Parathyroid adenoma (tissue), 2 donors: Measurements from ENCODE around the gene NAV3.

ENCODE experiments used
- H2AFZ ChIP-seq: fragments of 300-600 bp; sonication (generic); one replicate; pipeline ENCODE4 v1.7.0; 2017; ENCODE audit warnings: antibody characterized with exemption, mild to moderate bottlenecking
- H3K27ac ChIP-seq: fragments of 300-600 bp; sonication (generic); one replicate; pipeline ENCODE4 v1.7.0; 2017
- H3K27me3 ChIP-seq: fragments of 300-600 bp; sonication (generic); one replicate; pipeline ENCODE4 v1.7.0; 2017; ENCODE audit warnings: low read length; ENCODE audit not compliant: control insufficient read depth, insufficient read depth
- H3K36me3 ChIP-seq: fragments of 300-600 bp; sonication (generic); one replicate; pipeline ENCODE4 v1.7.0; 2017; ENCODE audit warnings: low read length; ENCODE audit not compliant: control insufficient read depth, insufficient read depth
- H3K4me1 ChIP-seq: fragments of 300-600 bp; sonication (generic); one replicate; pipeline ENCODE4 v1.7.0; 2017; ENCODE audit warnings: control low read depth
- H3K4me2 ChIP-seq: fragments of 300-600 bp; sonication (generic); one replicate; pipeline ENCODE4 v1.7.0; 2017; ENCODE audit warnings: low read length
- H3K4me3 ChIP-seq: fragments of 300-600 bp; sonication (generic); one replicate; pipeline ENCODE4 v1.7.0; 2017; ENCODE audit warnings: low read depth, low read length
- H3K79me2 ChIP-seq: fragments of 300-600 bp; sonication (generic); one replicate; pipeline ENCODE4 v1.7.0; 2017; ENCODE audit warnings: control low read depth
- H3K9ac ChIP-seq: fragments of 300-600 bp; sonication (generic); one replicate; pipeline ENCODE4 v1.7.0; 2017; ENCODE audit warnings: mild to moderate bottlenecking
- H3K9me3 ChIP-seq: fragments of 300-600 bp; sonication (generic); one replicate; pipeline ENCODE4 v1.7.0; 2017; ENCODE audit warnings: low read length; ENCODE audit not compliant: control insufficient read depth
- TF ChIP-seq, protein P1 (sequence below): fragments of 300-600 bp; sonication (generic); IDR thresholded peaks from one replicate; pipeline ENCODE4 v1.7.0; 2017; ENCODE audit warnings: antibody characterized with exemption, mild to moderate bottlenecking
- donor health status: primary hyperparathyroidism.

Gene NAV3

DNA sequence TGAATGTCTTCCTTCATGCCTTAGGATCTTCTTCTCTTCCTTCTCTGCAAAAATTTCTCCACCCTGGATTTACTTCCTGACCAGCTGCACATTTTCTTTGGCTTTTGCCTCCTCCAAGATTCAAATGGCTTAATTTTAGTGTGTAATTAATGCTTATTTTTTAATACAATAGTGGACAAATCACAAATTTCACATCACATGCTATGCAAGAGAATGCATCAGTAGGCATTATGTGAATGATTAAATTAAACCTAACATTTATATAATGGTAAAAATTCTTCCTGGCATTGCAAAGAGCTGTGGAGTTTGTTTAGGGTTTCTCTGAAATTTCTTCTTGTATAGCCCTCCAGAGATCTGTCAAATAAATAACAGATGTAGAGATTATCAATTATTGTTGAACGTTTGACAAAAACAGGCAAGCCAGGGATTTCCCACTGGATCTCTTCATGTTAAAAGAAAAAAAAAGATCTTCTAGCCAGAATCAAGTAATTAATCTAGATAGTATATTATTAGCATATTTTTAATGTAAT lies 84.4 kb downstream of the NAV3 start:
- no peaks in the 10 kb centered on the region for H3K36me3 ChIP-seq
- no peaks in the 10 kb centered on the region for H3K4me1 ChIP-seq
- H3K4me2 ChIP-seq: no peak overlapping the region
- TF ChIP-seq, protein P1, sequence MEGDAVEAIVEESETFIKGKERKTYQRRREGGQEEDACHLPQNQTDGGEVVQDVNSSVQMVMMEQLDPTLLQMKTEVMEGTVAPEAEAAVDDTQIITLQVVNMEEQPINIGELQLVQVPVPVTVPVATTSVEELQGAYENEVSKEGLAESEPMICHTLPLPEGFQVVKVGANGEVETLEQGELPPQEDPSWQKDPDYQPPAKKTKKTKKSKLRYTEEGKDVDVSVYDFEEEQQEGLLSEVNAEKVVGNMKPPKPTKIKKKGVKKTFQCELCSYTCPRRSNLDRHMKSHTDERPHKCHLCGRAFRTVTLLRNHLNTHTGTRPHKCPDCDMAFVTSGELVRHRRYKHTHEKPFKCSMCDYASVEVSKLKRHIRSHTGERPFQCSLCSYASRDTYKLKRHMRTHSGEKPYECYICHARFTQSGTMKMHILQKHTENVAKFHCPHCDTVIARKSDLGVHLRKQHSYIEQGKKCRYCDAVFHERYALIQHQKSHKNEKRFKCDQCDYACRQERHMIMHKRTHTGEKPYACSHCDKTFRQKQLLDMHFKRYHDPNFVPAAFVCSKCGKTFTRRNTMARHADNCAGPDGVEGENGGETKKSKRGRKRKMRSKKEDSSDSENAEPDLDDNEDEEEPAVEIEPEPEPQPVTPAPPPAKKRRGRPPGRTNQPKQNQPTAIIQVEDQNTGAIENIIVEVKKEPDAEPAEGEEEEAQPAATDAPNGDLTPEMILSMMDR: no peak
- H3K27ac ChIP-seq: no peak overlapping the region
- no peaks in the 10 kb centered on the region for H3K27me3 ChIP-seq
- no peak overlapping the region for H3K9ac ChIP-seq
- H3K79me2 ChIP-seq: no peaks in the 10 kb centered on the region
- no peaks in the 10 kb centered on the region for H3K9me3 ChIP-seq
- no peak overlapping the region for H2AFZ ChIP-seq
- H3K4me3 ChIP-seq: no peak overlapping the region

DNA sequence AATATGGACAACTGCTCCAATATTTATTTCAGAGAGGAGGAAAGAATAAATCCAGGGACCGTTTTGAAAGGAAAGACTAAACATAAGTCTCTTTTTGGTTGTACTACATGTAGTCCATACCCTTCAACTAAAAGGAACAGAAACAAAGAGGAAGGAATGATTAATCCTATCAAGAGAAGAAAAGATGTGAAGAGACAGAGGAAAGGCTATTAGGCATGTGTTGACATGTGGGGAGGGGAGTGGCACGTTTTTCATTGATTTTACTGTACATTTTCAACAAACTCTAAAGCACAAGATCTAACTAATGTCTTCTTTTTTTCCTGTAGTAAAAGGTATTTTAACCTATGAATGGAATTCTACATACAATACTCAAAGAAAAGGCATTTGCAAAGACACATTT lies 85.6 kb downstream of the NAV3 start:
- H3K9me3 ChIP-seq: no peaks in the 10 kb centered on the region

DNA sequence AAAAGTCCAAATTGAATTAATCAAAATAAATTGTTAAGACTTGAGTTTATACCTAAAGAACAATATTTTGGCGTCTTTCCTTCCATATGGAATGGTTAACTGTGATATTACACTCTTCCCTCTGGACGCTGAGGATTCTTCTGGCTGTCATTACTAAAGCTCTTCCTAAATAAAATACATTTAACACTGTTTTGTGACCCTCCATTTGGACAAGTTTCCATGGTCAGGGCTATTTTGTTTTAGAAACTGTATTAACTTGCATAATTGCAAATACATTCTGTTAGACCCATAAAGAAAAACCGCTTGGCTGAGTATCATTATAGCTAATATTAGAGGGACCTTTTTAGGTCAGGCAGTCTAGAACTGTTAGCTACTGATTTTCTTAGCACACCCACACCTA lies 87.4 kb downstream of the NAV3 start:
- Histone ChIP-seq H3K27ac (no peak overlapping the region), H3K36me3 (no peaks in the 10 kb centered on the region), H3K4me1 (no peaks in the 10 kb centered on the region), H2AFZ (no peak overlapping the region), H3K79me2 (no peaks in the 10 kb centered on the region), H3K4me3 (no peak overlapping the region), H3K9ac (no peak overlapping the region), H3K9me3 (no peaks in the 10 kb centered on the region), H3K27me3 (no peaks in the 10 kb centered on the region), H3K4me2 (no peak overlapping the region)
- TF ChIP-seq, protein P1: no peak

More for the DNA sequence above, 85.6 kb downstream of the NAV3 start:
- no peak overlapping the region for H3K4me3 ChIP-seq
- H3K27me3 ChIP-seq: no peaks in the 10 kb centered on the region
- H3K4me1 ChIP-seq: no peaks in the 10 kb centered on the region
- TF ChIP-seq, protein P1: no peak
- H3K4me2 ChIP-seq: no peak overlapping the region
- H3K27ac ChIP-seq: no peak overlapping the region
- no peak overlapping the region for H2AFZ ChIP-seq
- H3K79me2 ChIP-seq: no peaks in the 10 kb centered on the region
- H3K9ac ChIP-seq: no peak overlapping the region
- H3K36me3 ChIP-seq: no peaks in the 10 kb centered on the region

DNA sequence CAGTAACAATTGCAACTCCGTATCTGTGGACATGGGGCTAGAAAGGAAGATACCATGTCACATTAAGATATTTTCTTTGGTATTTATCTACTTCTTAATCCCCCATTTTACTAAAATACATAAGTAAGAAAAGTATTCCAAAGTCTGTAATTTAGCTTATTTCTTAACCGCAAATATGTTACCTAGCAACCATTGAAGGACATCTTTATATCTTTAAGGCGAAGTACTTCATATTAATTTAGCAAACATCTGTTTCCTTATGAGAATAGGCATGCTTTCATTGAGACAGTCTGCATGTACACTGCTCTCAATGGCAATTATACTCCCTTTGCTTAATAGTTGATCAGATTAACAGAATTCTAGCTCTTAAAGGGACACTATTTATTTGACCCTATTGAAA lies 88.8 kb downstream of the NAV3 start:
- Histone ChIP-seq H3K27me3 (no peaks in the 10 kb centered on the region), H3K4me1 (peaks cover 3% of the 10 kb centered on the region), H2AFZ (no peak overlapping the region), H3K9ac (no peak overlapping the region), H3K9me3 (no peaks in the 10 kb centered on the region), H3K27ac (no peak overlapping the region), H3K79me2 (no peaks in the 10 kb centered on the region), H3K4me2 (no peak overlapping the region), H3K4me3 (no peak overlapping the region), H3K36me3 (no peaks in the 10 kb centered on the region)
- TF ChIP-seq, protein P1: no peak

DNA sequence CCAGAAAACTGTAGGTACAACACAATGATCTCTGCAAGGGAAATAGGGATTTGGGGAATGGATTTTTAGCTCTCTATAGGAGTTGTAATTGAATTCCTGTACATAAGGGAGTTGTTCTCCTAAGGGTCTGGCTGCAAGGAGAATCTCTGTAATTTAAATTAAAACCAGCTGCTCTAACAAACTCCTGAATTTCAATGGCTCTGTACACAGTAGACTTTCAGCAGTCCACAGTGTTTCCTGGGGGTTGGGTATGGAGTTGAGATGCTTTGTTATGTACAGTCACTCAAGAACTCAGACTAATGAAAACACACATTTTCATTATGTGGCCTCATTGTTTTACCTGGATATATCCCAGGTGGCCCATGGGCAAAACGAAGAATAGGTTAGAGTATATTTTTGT lies 93.2 kb downstream of the NAV3 start:
- TF ChIP-seq, protein P1: no peak
- Histone ChIP-seq H3K9me3 (no peaks in the 10 kb centered on the region), H3K9ac (no peak overlapping the region), H2AFZ (peak overlapping the region; percentile 5), H3K4me3 (no peak overlapping the region), H3K27me3 (no peaks in the 10 kb centered on the region), H3K36me3 (no peaks in the 10 kb centered on the region), H3K27ac (no peak overlapping the region), H3K79me2 (no peaks in the 10 kb centered on the region), H3K4me1 (peaks cover 8% of the 10 kb centered on the region), H3K4me2 (no peak overlapping the region)
